CD4-positive, alpha-beta T cell treated with Interleukin-15 for 1 hour (primary cell): ENCODE measurements around the gene MARCHF5.

ENCODE experiments used
- DNase-seq: peaks from one replicate; pipeline ENCODE4 v3.0.0-alpha.2; 2020

MARCHF5 gene, protein sequence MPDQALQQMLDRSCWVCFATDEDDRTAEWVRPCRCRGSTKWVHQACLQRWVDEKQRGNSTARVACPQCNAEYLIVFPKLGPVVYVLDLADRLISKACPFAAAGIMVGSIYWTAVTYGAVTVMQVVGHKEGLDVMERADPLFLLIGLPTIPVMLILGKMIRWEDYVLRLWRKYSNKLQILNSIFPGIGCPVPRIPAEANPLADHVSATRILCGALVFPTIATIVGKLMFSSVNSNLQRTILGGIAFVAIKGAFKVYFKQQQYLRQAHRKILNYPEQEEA

DNA sequence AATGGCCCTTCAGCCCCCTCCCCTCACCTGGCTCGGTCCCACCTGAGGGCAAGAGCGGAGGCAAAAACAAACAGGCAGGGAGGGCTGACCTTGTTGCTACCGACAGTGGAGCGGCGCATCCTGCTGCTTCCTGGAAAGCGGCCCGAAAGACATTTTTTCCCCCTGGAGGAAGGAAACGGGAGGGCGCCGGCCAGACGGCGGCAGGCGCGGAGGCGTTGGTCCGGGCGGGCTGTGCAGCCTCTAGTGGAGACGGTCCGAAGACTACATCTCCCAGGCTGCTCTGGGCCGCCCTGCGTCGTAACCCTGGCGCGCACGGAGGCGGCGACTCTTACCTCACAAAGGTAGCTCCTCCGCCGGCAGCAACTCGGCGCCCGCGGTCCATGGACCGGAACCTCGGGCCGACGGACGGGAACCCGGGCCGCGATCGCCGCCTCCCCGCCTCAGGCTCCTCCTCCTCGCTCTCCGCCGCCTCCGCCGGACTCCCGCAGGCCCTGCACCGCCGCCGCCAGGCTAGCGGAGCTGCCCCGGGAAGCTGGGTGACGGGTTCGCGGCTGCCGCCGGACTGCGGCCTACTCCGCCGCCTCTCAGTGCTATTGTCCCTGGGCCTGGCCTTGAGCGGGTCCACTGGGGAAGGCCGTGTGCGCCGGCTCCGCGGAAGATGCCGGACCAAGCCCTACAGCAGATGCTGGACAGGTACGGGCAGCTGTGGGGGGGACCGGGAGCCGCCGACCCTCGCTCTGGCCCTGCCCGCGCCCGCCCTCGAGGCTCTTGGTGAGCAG is at the start of gene MARCHF5, which contains the start of gene CPEB3:
TSS of gene MARCHF5 (plus strand) at position 331 of the 779 bp plus-strand sequence. CDS start at position 659, 328 bp downstream.
TSS of gene CPEB3 (minus strand) at position 242 of the 779 bp plus-strand sequence. CDS start 50,728 bp downstream, outside the sequence.
- DNase-seq = peak; percentile 95

DNA sequence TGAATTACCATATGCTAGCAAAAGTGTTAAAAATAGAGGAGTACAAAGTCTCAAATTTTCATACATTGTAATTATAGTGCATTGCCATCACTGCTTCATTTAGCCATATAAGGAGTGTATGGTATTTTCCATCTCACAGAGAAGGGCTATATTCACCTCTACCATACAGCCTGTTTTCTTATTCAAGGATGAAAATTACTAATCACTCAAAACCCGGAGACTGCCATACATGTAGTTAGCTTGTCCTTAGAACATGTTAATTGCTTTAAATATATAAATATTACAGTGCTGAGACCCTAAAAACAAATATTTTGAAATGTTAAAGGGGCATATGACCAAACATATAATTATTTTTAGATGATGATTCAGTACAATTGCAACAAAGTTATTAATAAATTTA is 49.5 kb upstream of the MARCHF5 start:
- no peak for DNase-seq

DNA sequence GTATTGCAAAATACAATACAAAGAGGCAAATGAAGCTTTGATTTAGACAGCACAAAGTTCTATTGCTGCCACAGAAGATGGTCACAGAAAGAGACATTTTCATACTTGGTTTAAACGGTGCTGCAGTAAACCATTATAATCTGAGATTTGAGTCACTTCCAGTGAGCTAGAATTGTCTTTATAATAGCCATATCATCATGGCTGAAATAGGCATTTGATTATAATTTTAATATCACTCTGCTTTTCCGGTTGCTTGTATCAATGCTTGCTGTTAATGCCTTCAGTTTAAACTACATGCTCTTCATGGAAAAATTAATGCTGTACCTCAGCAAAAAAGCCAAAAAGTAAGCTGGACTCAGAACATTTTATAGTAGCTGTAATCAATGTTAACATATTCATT is 48.6 kb upstream of the MARCHF5 start:
- no peak for DNase-seq

DNA sequence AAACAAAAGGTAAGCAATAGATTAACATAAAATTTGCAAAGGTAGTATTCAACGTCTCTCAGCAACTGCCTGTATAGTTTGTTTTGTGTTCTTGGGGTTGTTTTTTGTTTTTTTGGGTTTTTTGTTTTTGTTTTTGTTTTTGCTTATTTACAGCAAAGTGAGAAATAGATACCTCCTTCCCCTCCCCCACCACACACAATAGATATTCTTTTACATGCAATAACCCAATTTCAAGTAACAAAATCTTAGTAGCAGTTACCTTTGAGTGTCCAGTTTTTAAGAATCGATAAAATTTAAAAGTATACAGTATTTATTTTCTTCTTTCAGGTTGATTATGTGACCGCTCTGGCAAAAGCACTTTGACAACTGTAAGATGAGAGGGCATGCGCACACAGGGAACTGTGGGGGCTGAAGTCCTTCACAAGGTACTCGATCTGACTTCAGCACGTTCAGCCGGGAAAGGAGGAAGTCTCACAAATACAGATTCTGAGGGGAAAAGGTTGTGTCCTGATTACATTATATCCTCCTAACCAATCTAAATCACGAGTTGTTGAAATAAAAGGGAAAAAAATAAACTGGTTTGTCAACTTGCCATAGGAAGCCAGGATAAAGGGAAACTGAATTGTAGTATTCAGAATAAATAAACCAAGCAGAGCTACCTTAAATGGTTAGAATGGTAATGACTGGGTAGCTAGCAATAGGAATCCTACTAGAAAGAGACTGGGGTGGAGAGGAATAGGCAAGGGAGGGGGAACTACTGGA is 47.9 kb upstream of the MARCHF5 start:
- DNase-seq = peak; percentile 47

DNA sequence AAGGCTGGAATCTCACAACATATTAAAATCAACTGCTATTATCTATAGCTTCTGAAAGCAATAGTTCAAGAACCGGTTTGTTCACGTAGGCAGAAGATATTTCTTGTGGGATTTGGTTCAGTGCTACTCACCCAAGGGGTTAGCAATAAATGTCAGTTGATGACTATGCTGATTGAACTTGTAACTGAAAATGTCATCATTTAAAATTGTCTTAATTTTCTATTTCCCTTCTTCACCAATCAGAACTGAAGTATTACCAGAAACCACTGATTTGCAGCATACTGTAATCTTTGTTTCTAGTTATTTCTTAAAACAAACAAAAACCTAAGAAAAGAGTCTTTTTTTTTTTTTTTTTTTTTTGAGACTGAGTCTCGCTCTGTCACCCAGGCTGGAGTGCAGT is 46.2 kb upstream of the MARCHF5 start:
- DNase-seq = no peak

DNA sequence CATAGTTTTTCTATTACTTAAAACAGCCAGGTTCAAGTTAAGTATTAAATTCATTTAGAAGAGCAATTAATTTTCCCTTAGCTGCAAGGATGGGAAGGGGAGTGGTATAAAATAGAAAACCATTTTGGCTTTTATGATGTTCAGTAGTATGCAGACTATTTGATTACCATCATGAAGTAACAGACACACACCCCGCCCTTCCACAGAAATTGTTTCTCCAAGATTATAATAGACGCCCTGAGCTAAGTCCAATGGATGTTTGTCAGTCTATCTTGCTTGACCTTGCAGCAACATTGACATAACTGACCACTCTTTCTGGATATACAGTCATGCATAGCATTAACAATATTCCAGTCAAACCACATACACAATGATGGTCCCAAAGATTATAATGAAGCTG is 42.4 kb upstream of the MARCHF5 start:
- no peak for DNase-seq

DNA sequence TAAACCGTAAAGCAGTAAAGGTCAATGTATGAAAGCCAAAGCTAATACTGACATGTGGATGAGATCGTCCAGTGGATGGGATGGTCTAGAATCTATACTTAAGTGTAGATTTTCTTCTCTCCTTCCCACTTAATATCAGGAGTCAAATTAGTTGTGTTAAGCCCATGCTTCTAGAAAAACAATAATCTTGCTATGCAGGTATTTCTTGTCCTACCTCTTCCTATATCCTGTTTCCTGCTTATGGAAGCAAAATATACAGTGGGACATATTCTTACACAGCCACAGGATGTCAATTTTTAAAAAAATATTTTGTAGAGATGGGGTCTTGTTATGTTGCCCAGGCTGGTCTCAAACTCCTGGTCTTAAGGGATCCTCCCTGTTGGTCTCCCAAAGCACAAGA is 27.6 kb upstream of the MARCHF5 start:
- DNase-seq = no peak

DNA sequence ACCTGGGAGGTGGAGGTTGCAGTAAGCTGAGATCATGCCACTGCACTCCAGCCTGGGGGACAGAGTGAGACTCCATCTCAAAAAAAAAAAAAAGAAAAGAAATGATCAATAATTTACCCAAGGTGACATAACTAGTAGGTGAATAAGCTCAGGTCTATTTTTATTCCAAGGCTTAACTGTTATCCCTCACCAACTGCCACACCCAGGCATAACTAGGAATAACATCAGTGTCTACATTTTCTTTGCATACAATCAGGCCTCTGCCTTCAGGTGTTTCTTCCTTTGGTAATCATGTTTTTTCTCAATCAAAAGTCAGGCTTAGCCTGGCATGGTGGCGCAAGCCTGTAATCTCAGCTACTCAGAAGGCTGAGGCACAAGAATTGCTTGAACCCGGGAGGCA is 26.7 kb upstream of the MARCHF5 start:
- no peak for DNase-seq

DNA sequence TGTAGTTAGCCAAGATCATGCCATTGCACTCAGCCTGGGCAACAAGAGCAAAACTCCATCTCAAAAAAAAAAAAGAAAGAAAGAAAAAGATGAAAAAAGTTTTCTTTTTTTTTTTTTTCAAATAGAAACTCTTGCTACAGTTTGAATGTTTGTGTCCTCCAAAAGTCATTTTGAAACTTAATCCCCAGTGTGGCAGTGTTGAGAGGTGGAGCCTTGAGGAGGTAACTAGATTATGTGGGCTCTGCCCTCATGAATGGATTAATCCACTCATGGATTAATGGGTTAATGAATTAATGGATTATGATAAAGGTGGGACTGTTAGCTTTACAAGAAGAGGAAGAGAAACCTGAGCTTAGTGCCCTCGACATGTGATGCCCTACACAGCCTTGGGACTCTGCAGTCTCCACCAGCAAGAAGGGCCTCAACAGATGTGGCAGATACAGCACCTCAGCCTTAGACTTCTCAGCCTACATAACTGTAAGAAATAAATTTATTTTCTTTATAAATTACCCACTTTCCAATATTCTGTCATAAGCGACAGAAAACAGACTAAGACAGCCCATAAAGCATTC is 25.2 kb upstream of the MARCHF5 start:
- no peak for DNase-seq

DNA sequence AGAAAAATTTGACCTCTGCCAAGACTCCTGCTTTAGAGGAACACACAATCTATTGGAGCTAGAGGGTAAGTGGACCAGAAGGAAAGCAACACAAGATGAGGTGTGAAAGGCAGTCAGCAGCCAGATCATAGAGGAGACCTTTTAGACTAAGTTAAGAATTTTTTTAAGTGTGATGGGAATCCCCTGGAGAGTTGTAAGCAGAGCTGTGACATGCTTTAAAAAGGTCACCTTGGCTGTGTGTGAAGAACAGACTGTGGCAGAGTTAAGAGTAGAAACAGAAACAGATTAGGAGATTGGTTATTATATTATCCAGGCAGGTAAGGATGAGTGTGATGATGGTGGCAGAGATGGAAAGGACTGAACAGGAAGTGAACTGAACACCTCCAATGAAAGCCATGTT is 23.6 kb upstream of the MARCHF5 start:
- no peak for DNase-seq

DNA sequence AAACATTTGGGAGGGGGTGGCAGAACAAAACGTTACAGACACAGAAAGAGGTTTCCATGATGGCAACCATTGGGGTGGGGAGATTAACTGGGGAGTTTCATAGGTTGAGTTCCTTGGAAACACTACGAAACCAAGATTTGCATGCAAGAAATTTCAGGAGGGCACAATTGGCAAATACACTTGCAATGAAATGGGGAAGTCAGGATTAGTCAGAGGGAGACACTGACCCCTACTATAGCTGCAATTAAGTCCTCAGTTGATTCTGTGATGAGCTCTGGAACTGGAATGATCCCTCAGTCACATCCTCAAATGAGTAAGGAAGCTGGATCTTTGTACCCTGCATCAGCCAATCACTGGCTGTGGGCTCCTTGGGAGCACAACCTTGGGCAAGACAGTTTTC is 22.2 kb upstream of the MARCHF5 start:
- DNase-seq = no peak

DNA sequence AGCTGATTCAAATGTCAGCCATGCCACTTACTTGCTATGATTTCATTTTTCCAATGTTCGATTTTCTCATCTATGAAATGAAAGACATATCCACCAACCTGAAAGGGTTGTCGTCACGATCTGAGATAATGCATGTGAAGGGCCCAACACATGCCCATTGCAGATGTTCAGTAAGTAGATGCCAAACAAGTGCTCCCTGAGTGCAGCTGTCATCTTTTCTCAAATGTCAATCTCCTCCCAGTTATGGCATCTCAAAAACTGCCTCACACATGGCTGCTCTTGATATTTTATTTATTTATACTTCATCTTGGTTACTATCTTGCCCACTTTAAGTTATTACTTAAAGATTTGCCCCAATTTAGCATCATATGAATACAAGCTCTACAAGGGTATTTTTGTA is 16.9 kb upstream of the MARCHF5 start:
- no peak for DNase-seq

DNA sequence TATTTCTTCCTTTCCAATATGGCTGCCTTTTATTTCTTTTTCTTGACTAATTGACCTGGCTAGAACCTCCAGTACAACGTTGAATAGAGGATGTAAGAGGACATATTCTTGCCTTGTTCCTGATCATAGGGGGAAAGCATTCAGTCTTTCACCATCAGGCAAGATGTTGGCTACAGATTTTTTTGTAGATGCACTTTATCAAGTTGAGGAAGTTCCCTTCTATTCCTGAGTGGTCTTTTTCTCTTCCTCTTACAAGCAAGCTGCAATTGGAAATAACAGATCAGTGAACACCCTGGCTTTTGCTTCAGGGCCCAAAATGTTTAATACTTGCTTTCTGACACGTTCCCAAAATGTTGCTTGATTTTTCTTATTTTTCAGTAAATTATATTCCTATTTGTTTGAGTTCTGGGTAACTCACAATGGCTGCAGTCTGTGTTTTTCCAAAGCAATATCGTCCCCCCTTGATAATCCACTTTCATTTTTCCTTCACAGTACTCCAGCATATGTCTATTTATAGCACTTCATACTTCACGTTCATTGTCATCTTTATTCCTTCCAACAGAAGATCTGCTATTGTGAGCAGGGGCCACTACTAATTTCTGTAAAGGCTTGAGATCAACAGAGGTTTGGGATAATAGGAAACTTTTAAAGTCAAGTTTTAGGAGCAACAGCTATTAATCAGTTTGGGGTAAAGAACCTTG is 11.8 kb upstream of the MARCHF5 start:
- DNase-seq = no peak

DNA sequence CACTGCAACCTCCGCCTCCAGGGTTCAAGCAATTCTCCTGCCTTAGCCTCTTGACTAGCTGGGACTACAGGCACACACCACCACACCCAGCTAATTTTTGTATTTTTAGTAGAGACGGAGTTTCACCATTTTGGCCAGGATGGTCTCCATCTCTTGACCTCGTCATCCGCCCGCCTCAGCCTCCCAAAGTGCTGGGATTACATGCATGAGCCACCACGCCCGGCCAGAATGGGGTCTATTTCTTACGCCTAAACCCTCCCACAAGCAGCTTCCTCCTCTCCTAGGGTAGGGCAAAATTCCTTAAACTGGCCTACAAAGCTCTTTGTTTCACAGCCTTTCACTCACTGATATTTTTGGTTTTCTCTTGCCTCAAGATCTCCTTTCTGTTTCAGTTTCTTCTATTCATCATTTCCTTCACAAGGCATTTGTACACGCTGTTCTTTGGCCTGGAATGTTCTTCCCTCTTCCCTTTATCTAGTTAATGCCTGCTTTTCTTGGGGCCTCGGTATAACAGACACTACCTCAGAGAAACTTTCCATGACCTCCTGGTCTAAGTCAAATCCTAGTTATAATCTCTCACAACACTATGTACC is 6.8 kb upstream of the MARCHF5 start:
- DNase-seq = no peak

DNA sequence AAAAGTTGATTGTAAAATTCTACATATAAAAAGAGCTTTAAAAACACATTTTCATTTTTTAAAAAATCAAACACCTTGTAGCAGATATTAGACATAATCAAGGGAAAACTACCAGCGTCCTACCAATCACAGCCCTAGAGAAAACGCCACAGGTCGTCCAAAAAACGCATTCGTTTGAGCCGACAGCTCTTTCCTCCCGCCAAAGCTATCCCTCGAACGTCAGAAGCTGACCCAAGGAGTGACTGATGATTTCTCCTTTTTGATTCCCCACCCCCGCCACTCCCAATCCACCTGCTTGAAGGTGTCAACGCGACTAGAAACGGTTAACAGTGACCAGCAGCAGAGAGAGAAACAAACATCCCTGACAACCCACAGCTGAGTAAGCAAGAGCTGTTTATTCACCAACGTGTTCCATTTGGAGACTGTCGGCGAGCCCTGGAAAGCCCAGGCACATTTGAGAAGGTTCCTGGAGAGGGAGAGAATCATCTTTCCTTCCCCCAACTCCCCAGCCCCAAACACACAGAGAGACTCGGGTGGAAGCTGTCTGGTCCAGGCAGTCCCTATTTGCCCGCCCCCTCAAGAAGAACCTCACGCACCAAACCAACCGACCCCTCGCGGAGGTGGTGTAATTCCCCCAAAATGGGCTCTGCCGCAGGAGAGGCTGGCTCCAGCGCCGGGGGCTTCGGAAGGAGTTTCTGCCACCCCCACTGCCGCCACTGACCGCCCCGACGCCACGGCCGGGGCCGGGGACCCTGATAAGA is 711 bp upstream of the MARCHF5 start:
- DNase-seq = peak; percentile 21

DNA sequence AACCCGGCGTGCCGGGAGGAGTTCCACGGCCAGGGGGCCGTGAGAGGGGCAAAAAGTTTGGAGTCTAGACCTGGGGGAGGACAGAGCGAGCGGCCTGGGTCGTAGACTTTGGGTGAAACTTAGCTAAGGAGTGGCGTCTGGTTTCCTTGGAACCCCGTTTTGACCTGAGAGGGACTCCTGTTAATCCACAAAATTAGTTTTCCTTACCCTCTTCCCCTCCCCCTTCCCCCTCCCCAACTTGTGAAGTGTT is 574 bp downstream of the MARCHF5 start:
- no peak for DNase-seq

DNA sequence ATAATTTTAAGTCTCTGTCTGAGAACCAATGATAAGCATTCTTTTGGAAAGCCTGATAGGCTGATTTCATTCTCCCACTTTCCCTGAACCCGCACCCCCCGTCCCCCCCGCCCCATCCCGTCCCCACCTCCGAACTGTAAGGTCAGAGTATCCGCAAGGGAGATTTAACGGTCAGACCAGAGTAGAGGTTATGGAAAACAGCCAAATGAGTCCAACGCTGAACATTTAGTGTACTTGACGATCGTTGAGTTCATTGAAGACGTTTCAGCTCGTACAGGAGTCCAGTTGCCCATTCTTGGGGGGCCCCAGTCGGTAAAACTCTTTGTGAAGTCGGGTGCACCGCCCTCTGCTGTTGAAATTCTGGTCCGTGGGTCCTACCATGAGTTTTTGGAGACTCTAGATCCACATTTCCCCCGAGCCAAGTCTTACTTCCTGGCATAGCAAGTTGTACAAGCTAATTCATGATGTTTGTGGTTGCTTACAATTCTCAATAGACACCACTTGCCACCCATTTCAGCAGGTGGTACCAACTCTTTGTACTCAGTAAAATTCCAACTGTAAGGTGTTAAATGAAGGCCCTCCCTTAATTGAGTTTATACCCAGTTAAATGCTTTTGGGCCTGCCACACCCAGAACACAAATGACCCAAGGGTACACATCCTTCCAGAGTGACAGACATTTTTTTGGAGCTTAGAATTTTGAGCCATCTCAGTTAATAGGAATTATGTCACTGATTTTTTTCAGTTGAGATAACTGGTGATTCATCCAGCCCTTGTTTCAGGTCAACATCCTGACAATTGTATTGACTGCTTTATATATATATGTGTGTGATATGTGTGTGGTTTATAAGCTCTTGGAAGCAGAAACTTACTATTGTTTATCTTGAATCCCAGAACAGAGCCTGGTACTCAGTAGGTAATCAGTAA is 1.2 kb downstream of the MARCHF5 start:
- DNase-seq = peak; percentile 37

DNA sequence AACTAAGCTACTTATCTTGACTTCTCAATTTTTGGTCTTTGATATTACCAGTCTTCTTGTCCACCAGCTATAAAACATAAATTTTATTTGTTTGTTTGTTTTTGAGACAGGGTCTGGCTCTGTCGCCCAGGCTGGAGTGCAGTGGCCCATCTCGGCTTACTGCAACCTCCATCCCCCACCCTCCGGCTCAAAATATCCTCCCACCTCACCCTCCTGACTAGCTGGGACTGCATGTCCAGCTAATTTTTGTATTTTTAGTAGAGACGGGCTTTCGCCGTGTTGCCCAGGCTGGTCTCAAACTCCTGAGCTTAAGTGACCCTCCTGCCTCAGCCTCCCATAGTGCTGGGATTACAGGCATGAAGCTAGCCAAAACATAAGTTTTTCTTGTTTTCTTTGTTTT is 7.5 kb downstream of the MARCHF5 start:
- no peak for DNase-seq

DNA sequence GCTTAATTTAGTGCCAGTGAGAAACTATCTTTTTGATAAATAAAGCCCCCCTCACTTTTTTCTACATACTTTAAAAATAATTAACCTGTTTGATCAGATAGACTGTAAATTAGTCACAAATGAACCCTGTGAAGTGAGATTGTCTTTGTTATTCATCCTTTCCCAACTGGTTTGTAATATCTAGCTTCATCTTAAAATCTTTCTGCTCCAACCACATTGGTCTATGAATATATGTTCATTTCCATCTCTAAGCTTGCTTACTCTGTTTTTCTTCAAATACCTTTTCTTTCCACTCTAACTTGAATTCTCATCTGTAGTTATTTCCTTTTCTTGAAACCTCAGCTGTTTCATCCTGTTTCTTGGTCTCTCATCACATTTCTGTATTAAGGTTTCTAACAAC is 12.1 kb downstream of the MARCHF5 start:
- DNase-seq = no peak

DNA sequence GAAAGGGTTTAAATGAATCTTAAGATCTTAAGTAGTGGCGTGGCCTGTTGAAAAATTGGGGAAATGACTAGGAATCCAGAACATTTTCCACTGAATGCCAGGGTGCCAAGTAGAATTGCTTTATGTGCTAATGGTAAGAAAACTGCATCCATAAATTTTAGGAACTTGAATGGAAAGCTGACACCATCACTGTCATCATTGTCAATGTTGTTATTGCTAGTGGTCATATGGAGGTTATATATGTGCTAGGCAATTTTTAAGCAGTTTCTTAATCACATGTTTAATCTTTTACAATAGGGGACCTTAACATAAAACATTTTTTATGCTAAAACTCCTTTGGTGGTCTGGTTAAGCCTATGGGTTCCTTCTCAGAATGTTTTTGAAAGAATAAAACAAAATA is 13.1 kb downstream of the MARCHF5 start:
- no peak for DNase-seq
